Prostate gland (tissue), 2 donors: ENCODE results near the gene SEMA5A.

Source experiments
- POLR2A ChIP-seq: fragments of 450-650 bp; IDR thresholded peaks from one replicate; pipeline ENCODE4 v1.6.1; 2016; ENCODE audit warnings: antibody characterized with exemption, mild to moderate bottlenecking
- TF ChIP-seq, protein P1 (sequence below), 4 experiments: fragments of 200-600 bp in 2 of 4; fragments of 450-650 bp in 2 of 4; sonication (generic) in 2 of 4; IDR thresholded peaks; 1 replicate in 3 of 4; 2 replicates in 1 of 4; pipeline ENCODE4 v1.5.1; 2016 to 2019; ENCODE audit warnings: antibody characterized with exemption in 4 of 4, mild to moderate bottlenecking in 2 of 4, moderate library complexity in 2 of 4

DNA sequence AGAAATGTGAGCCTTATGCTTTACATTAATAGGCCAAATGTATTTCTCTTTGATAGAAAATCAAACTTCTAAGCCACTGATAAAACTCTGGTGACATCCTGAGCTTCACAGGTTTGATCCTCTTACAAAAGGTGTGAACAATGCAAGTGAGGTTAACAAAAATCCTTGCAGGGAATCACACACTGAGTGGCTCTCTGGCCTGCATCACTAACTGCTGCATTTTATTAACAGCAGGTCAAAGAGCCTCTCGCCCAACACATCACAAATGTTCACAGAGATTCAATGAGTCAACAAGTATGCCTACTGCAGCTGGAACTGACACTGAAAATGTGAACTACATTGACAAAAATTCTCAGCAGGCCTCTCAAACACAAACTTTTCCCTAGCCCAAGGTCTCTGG is 122.3 kb downstream of the SEMA5A start:
- TF ChIP-seq POLR2A, result no peak
- TF ChIP-seq, protein P1, sequence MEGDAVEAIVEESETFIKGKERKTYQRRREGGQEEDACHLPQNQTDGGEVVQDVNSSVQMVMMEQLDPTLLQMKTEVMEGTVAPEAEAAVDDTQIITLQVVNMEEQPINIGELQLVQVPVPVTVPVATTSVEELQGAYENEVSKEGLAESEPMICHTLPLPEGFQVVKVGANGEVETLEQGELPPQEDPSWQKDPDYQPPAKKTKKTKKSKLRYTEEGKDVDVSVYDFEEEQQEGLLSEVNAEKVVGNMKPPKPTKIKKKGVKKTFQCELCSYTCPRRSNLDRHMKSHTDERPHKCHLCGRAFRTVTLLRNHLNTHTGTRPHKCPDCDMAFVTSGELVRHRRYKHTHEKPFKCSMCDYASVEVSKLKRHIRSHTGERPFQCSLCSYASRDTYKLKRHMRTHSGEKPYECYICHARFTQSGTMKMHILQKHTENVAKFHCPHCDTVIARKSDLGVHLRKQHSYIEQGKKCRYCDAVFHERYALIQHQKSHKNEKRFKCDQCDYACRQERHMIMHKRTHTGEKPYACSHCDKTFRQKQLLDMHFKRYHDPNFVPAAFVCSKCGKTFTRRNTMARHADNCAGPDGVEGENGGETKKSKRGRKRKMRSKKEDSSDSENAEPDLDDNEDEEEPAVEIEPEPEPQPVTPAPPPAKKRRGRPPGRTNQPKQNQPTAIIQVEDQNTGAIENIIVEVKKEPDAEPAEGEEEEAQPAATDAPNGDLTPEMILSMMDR (IDR thresholded peaks at IDR 0.05), result no peak
